IMR-90 (cell line): ENCODE measurements around the gene SEMA3G.

ENCODE experiments used
- BHLHE40 ChIP-seq: fragments of 150-350 bp; IDR thresholded peaks from 2 replicates; pipeline ENCODE4 v1.6.1; 2016; ENCODE audit warnings: mild to moderate bottlenecking, low read depth, low read length
- CEBPB ChIP-seq: IDR thresholded peaks from 2 replicates; pipeline ENCODE4 v1.6.1; 2012; ENCODE audit warnings: low read depth, low read length, improper control_type of control experiment
- CHD1 ChIP-seq: IDR thresholded peaks from 2 replicates; pipeline ENCODE4 v1.6.1; 2012; ENCODE audit warnings: low read depth, low read length, improper control_type of control experiment
- CTCF ChIP-seq: conservative IDR thresholded peaks from 2 replicates; pipeline ENCODE4 v1.5.1; 2012; ENCODE audit warnings: mild to moderate bottlenecking, low read depth, low read length, improper control_type of control experiment
- MAZ ChIP-seq: IDR thresholded peaks from 2 replicates; pipeline ENCODE4 v1.6.1; 2012; ENCODE audit warnings: low read depth, mild to moderate bottlenecking, low read length, improper control_type of control experiment, moderate library complexity, borderline replicate concordance
- MXI1 ChIP-seq: IDR thresholded peaks from 2 replicates; pipeline ENCODE4 v1.6.1; 2012; ENCODE audit warnings: low read depth, mild to moderate bottlenecking, low read length, moderate library complexity, borderline replicate concordance
- POLR2A ChIP-seq: IDR thresholded peaks from 2 replicates; pipeline ENCODE4 v1.6.1; 2012; ENCODE audit warnings: mild to moderate bottlenecking, low read depth, low read length
- TF ChIP-seq, protein P1 (sequence below): fragments of 150-350 bp; IDR thresholded peaks from 2 replicates; pipeline ENCODE4 v1.6.1; 2017; ENCODE audit warnings: mild to moderate bottlenecking, antibody characterized with exemption, low read length, low read depth

GRCh38 chr3:52405601-52406110 is 39.2 kb downstream of the SEMA3G start:
- no peak for TF ChIP-seq CEBPB
- TF ChIP-seq CTCF = no peak
- TF ChIP-seq POLR2A = no peak
- no peak for TF ChIP-seq CHD1
- TF ChIP-seq, protein P1, sequence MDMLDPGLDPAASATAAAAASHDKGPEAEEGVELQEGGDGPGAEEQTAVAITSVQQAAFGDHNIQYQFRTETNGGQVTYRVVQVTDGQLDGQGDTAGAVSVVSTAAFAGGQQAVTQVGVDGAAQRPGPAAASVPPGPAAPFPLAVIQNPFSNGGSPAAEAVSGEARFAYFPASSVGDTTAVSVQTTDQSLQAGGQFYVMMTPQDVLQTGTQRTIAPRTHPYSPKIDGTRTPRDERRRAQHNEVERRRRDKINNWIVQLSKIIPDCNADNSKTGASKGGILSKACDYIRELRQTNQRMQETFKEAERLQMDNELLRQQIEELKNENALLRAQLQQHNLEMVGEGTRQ = no peak
- no peak for TF ChIP-seq MXI1
- no peak for TF ChIP-seq BHLHE40
- TF ChIP-seq MAZ = no peak
